NAMALWA (cell line): ENCODE measurements around the gene KCNAB3.

Experiments
- DNase-seq: peaks from one replicate; pipeline ENCODE4 v3.0.0-alpha.2; 2015; ENCODE audit warnings: low spot score

The KCNAB3 gene

GRCh38 chr17:7875804-7876370, 53.8 kb downstream of the KCNAB3 start:
- no peak for DNase-seq

GRCh38 chr17:7873051-7873450, 56.6 kb downstream of the KCNAB3 start:
- DNase-seq: no peak
